ENCODE measurements around the gene CBX8. TPM values are rescaled to one million over a fixed set of nuclear protein-coding genes. Genes with fewer than 3 reads are reported as not detected.

Gene CBX8
- total RNA-seq, 1 donor from 2014 or later: 7.5 TPM

DNA sequence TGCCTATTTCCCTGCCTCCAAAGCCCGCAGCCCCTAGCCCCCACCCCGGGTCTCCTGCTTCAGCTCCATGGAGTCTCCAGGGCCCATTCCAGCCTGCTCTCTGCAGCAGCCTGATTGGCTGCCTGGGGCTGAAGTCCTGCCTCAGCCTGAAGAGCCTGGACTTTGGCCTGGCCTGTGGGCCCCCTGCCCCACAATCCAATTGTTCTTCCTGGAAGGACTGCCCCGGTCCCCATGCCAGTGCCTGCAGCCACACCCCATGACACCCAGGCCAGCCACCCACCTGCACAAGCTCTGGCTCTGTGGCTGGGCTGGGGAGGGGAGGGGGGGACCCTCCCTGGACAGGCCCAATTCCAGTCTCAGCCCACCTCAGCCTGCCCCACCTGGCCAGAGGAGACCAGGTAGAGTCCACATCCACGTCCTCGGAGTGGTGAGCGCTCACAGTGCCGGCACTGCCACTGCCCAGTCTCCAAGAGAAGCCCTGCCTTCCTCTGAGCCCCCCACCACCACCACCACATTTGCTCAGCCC is 53.9 kb downstream of the CBX8 start:
- Histone ChIP-seq H3K9me3 (replicated peaks) (no peaks in the 10 kb centered on the region), H3K4me1 (peaks cover 27% of the 10 kb centered on the region), H3K36me3 (no peaks in the 10 kb centered on the region), H3K4me3 (no peak overlapping the region), H3K27me3 (ENCODE audit: low read depth) (peaks cover 85% of the 10 kb centered on the region), H3K27ac (replicated peaks) (no peak overlapping the region)
- TF ChIP-seq, protein P1, sequence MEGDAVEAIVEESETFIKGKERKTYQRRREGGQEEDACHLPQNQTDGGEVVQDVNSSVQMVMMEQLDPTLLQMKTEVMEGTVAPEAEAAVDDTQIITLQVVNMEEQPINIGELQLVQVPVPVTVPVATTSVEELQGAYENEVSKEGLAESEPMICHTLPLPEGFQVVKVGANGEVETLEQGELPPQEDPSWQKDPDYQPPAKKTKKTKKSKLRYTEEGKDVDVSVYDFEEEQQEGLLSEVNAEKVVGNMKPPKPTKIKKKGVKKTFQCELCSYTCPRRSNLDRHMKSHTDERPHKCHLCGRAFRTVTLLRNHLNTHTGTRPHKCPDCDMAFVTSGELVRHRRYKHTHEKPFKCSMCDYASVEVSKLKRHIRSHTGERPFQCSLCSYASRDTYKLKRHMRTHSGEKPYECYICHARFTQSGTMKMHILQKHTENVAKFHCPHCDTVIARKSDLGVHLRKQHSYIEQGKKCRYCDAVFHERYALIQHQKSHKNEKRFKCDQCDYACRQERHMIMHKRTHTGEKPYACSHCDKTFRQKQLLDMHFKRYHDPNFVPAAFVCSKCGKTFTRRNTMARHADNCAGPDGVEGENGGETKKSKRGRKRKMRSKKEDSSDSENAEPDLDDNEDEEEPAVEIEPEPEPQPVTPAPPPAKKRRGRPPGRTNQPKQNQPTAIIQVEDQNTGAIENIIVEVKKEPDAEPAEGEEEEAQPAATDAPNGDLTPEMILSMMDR (IDR thresholded peaks at IDR 0.05; ENCODE audit: borderline replicate concordance): no peak
- DNase-seq: no peak
- intact Hi-C loops (cut with micrococcal nuclease): no loop called here

DNA sequence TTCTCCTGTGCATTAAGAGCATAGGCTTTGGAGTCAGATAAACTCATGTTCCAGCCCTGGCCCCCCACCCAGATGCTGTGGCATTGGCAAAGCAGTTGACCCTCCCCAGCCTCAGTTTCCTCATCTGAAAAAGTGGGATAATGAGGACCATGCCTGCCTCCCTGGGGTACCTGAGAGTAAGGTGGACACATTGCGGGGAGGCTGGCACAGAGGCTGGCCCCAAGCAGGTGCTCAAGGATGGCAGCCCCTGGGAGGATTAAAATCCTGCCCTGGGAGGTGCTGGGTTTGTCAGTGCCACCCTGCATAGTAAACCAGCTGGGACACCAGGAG is 54.3 kb downstream of the CBX8 start:
- H3K9me3 ChIP-seq (replicated peaks): no peaks in the 10 kb centered on the region
- no peak for DNase-seq
- no peaks in the 10 kb centered on the region for H3K36me3 ChIP-seq
- peaks cover 23% of the 10 kb centered on the region for H3K4me1 ChIP-seq
- no peak overlapping the region for H3K4me3 ChIP-seq
- H3K27me3 ChIP-seq (ENCODE audit: low read depth): peaks cover 85% of the 10 kb centered on the region
- no peak overlapping the region for H3K27ac ChIP-seq (replicated peaks)
- TF ChIP-seq, protein P1 (IDR thresholded peaks at IDR 0.05; ENCODE audit: borderline replicate concordance): no peak
- intact Hi-C loops (cut with micrococcal nuclease): no loop called here

Other genes starting within 250 kb of the CBX8 start
- not detected for gene RBFOX3, start 186.0 kb downstream of the CBX8 start, total RNA-seq
- gene ENPP7, start 66.1 kb downstream of the CBX8 start, total RNA-seq: not detected
- gene CBX2, start 18.9 kb downstream of the CBX8 start, total RNA-seq: 2.6 TPM
- gene CBX4, start 42.4 kb upstream of the CBX8 start, total RNA-seq: 28.7 TPM
- 15.9 TPM for gene TBC1D16, start 238.8 kb upstream of the CBX8 start, total RNA-seq
- 7.7 TPM for gene CCDC40, start 239.6 kb upstream of the CBX8 start, total RNA-seq

Data from left ventricle myocardium inferior (tissue), 1 donor.